ENCODE data around the gene FOXE3.

FOXE3 gene

DNA sequence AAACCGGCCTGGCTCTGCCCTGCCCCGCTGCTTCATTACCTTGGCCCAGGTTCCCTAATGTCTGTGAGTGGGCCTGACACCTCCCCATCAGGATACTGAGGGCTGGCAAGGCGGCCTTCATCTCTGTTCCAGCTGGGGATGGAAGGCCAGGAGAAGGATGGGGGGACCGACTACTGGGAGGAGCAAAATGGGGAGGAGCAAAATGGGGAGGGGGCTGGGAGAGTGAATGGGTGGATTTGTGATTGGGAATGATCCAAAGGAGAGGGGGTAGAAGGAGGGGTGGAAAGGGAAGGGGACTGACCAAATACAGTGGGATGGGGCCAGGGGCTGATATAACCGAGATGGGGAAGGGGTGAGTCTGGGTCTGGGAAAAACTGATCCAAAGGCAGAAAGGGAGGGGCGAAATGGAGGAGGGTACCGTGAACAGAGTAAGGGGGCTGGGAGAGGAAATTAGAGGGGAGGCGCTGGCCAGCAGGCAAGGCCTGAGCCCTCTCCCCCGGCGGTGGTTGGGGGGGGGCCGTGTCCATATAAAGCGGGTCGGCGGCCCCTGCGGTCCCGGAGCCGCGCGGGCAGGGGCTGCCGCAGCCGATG is at the start of gene FOXE3:
FOXE3 (plus strand) TSS at position 558 of the 591 bp plus-strand sequence; CDS start at position 589, 31 bp downstream.
- Histone ChIP-seq H3K27me3 (ENCODE audit: control insufficient read depth, insufficient read depth, low read length) (peaks cover 99% of the 10 kb centered on the region), H3K4me1 (ENCODE audit: control insufficient read depth, insufficient read depth, low read length) (no peaks in the 10 kb centered on the region; the same call in 1 of the 2 replicates), H3K4me3 (ENCODE audit: low read depth, low read length) (peak within 1 kb of the TSS; percentile 48), H3K36me3 (ENCODE audit: control insufficient read depth, insufficient read depth, low read length) (no peaks in the 10 kb centered on the region), H3K9ac (ENCODE audit: low read length) (no peak within 1 kb of the TSS), H3K27ac (ENCODE audit: low read depth, low read length) (no peak within 1 kb of the TSS), H3K9me3 (ENCODE audit: control insufficient read depth, insufficient read depth, low read depth, low read length) (no peaks in the 10 kb centered on the region)

DNA sequence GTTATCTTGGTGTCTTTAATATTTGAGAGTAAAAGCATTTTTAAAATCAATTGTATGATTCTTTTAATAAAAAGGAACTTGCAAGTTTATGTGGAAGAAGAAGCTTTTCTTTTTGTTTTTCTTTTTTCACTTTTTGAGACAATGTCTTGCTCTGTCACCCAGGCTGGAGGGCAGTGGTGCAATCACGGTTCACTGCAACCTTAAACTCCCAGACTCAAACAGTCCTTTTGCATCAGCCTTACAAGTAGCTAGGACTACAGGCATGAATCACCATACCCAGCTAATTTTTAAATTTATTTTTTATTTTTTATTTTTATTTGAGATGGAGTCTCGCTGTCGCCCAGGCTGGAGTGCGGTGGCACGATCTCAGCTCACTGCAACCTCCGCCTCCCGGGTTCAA is 48.4 kb upstream of the FOXE3 start:
- Histone ChIP-seq H3K27ac (ENCODE audit: low read depth, low read length) (no peak overlapping the region), H3K36me3 (ENCODE audit: control insufficient read depth, insufficient read depth, low read length) (peaks cover 14% of the 10 kb centered on the region), H3K27me3 (ENCODE audit: control insufficient read depth, insufficient read depth, low read length) (no peaks in the 10 kb centered on the region), H3K4me3 (ENCODE audit: low read depth, low read length) (no peak overlapping the region), H3K9ac (ENCODE audit: low read length) (no peak overlapping the region), H3K9me3 (ENCODE audit: control insufficient read depth, insufficient read depth, low read depth, low read length) (no peaks in the 10 kb centered on the region), H3K4me1 (ENCODE audit: control insufficient read depth, insufficient read depth, low read length) (no peaks in the 10 kb centered on the region)

DNA sequence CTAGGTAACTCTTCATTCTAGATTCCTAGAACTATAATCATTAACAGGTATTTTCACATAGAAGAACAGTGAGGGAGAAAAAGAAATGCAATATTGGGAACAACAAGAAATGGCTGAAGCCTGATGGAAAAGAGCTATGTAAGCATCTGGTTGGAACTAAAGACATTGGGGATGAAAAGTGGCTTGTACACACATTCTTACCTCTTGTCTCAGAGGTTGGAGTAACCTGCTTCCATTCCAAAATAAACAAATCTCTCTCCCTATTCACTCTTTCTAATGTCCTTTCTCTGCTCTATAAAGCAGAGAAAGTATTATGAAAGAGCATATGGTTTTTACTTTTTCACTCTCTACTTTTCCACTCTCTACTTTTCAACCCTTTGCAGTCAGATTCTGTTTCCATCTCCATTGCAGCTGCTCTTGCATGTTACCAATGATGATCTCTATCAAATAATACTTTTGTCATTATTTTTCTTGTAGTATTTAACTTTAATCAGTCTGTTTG is 45.0 kb upstream of the FOXE3 start:
- Histone ChIP-seq H3K4me3 (ENCODE audit: low read depth, low read length) (no peak overlapping the region), H3K9ac (ENCODE audit: low read length) (no peak overlapping the region), H3K4me1 (ENCODE audit: control insufficient read depth, insufficient read depth, low read length) (no peaks in the 10 kb centered on the region), H3K9me3 (ENCODE audit: control insufficient read depth, insufficient read depth, low read depth, low read length) (no peaks in the 10 kb centered on the region), H3K27me3 (ENCODE audit: control insufficient read depth, insufficient read depth, low read length) (no peaks in the 10 kb centered on the region), H3K27ac (ENCODE audit: low read depth, low read length) (no peak overlapping the region), H3K36me3 (ENCODE audit: control insufficient read depth, insufficient read depth, low read length) (peaks cover 38% of the 10 kb centered on the region)

DNA sequence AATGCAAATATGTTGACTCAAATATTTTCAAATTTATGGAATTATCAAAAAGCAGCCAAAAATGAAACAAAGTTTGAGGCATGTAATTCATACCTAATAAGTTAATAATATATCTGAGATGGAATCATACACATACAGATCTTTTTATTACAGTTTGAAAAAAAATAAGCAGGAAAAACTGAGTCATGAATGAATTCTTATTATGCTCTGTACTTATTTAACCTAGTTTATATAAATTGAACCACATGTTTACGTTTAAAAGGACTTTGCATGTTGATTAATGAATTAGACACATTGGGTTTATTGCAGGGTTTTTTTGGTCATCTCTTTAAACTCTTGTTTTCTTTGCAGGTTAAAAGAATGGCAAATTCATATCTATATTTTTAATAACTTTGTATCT is 41.6 kb upstream of the FOXE3 start:
- no peaks in the 10 kb centered on the region for H3K9me3 ChIP-seq (ENCODE audit: control insufficient read depth, insufficient read depth, low read depth, low read length)
- H3K4me1 ChIP-seq (ENCODE audit: control insufficient read depth, insufficient read depth, low read length), result 0 out of 2 replicates have a peak, but pooled peaks cover 8% of the 10 kb centered on the region
- H3K27ac ChIP-seq (ENCODE audit: low read depth, low read length), result no peak overlapping the region
- H3K36me3 ChIP-seq (ENCODE audit: control insufficient read depth, insufficient read depth, low read length), result peaks cover 28% of the 10 kb centered on the region
- no peaks in the 10 kb centered on the region for H3K27me3 ChIP-seq (ENCODE audit: control insufficient read depth, insufficient read depth, low read length)
- H3K9ac ChIP-seq (ENCODE audit: low read length), result no peak overlapping the region
- no peak overlapping the region for H3K4me3 ChIP-seq (ENCODE audit: low read depth, low read length)

DNA sequence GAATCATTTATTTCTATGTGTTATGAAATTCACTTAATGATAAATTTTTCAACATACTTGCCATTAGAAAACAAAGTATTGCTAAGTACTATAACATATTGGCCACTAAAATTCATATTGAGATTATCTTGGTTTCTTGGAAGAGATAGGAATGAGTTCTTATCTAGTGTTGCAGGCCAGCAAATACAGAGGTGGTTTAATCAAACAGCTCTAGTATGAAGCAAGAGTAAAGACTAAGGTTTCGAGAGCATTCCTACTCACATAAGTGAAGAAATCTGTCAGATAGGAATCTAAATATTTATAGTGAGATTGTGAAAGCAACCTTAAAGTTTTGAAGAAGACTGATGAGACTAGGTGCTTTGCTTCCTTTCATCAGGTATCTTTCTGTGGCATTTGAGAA is 37.9 kb upstream of the FOXE3 start:
- H3K36me3 ChIP-seq (ENCODE audit: control insufficient read depth, insufficient read depth, low read length), result peaks cover 22% of the 10 kb centered on the region
- no peak overlapping the region for H3K27ac ChIP-seq (ENCODE audit: low read depth, low read length)
- no peak overlapping the region for H3K9ac ChIP-seq (ENCODE audit: low read length)
- H3K4me3 ChIP-seq (ENCODE audit: low read depth, low read length), result no peak overlapping the region
- H3K27me3 ChIP-seq (ENCODE audit: control insufficient read depth, insufficient read depth, low read length), result no peaks in the 10 kb centered on the region
- H3K4me1 ChIP-seq (ENCODE audit: control insufficient read depth, insufficient read depth, low read length), result 0 out of 2 replicates have a peak, but pooled peaks cover 8% of the 10 kb centered on the region
- no peaks in the 10 kb centered on the region for H3K9me3 ChIP-seq (ENCODE audit: control insufficient read depth, insufficient read depth, low read depth, low read length)

DNA sequence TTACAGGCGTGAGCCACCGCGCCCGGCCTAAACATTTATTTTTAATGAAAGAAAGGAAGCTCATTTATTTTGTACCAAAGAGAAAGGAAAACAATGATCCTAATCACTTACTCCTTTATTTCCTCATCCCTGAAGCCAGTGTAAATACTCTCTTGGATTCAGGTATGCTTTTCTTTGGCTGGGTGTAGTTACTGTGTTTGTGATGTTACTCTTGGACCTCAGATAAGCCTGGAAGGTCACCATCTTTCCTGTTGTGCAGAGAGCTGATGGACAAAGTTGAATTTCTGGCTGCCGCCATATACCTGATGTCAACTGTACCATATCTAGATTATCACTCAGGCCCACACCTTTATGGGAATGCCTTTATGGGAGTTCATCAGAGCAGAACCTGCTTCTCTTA is 35.4 kb upstream of the FOXE3 start:
- Histone ChIP-seq H3K36me3 (ENCODE audit: control insufficient read depth, insufficient read depth, low read length) (peaks cover 4% of the 10 kb centered on the region; the same call in 1 of the 2 replicates), H3K27ac (ENCODE audit: low read depth, low read length) (no peak overlapping the region), H3K9me3 (ENCODE audit: control insufficient read depth, insufficient read depth, low read depth, low read length) (no peaks in the 10 kb centered on the region), H3K9ac (ENCODE audit: low read length) (no peak overlapping the region), H3K4me1 (ENCODE audit: control insufficient read depth, insufficient read depth, low read length) (0 out of 2 replicates have a peak, but pooled peaks cover 8% of the 10 kb centered on the region), H3K4me3 (ENCODE audit: low read depth, low read length) (no peak overlapping the region), H3K27me3 (ENCODE audit: control insufficient read depth, insufficient read depth, low read length) (no peaks in the 10 kb centered on the region)

DNA sequence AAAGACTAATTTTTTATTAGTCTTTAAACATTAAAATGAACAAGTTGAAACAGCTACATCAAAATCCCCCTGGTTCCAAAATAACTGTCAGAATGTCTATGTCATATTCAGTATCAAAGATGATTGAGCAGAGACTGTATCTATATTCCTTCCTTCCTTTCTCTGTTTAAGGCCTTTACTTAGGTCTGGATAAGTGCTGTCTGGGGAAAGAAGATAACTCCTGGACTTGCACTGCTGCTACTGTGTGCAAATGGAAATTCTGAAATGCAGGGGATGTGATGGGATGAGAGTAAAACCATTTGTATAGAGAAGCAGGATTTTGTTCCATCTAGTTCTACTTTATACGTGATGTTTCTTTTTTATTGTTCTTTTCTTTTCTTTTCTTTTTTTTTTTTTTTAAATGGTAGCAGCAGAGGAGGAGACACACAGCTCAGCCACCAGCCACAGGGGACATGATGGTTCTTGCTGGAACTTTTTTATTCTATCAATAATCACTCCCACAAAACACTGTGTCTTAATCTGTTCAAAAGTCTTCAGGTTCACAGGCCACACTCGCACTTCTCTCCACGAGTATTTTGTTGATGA is 33.6 kb upstream of the FOXE3 start:
- Histone ChIP-seq H3K9me3 (ENCODE audit: control insufficient read depth, insufficient read depth, low read depth, low read length) (no peaks in the 10 kb centered on the region), H3K27ac (ENCODE audit: low read depth, low read length) (no peak overlapping the region), H3K27me3 (ENCODE audit: control insufficient read depth, insufficient read depth, low read length) (peaks cover 4% of the 10 kb centered on the region; the same call in 1 of the 2 replicates), H3K9ac (ENCODE audit: low read length) (no peak overlapping the region), H3K4me3 (ENCODE audit: low read depth, low read length) (no peak overlapping the region), H3K4me1 (ENCODE audit: control insufficient read depth, insufficient read depth, low read length) (0 out of 2 replicates have a peak, but pooled peaks cover 8% of the 10 kb centered on the region), H3K36me3 (ENCODE audit: control insufficient read depth, insufficient read depth, low read length) (peaks cover 3% of the 10 kb centered on the region; the same call in 1 of the 2 replicates)

DNA sequence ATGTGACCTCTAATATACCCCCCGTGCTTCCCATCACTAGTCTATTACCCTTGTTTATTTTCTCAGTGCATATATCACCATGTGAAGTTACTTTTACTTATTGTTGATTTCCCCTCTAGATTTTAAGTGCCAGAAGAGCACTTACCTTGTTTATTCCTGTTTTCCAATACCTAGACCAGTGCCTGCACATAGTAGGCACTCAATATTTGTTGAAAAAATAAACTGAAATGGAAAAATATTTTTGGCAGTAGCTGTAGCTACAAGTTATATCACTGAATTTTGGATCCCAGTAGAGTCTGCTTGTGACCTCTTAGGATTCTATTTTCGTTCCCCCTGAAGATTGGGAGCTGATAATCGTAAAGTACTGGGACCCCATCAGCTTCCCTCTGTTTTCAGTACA is 32.0 kb upstream of the FOXE3 start:
- H3K9ac ChIP-seq (ENCODE audit: low read length), result no peak overlapping the region
- H3K4me3 ChIP-seq (ENCODE audit: low read depth, low read length), result no peak overlapping the region
- H3K4me1 ChIP-seq (ENCODE audit: control insufficient read depth, insufficient read depth, low read length), result 0 out of 2 replicates have a peak, but pooled peaks cover 4% of the 10 kb centered on the region
- H3K27me3 ChIP-seq (ENCODE audit: control insufficient read depth, insufficient read depth, low read length), result peaks cover 13% of the 10 kb centered on the region; the same call in 1 of the 2 replicates
- H3K9me3 ChIP-seq (ENCODE audit: control insufficient read depth, insufficient read depth, low read depth, low read length), result no peaks in the 10 kb centered on the region
- H3K27ac ChIP-seq (ENCODE audit: low read depth, low read length), result no peak overlapping the region
- peaks cover 3% of the 10 kb centered on the region; the same call in 1 of the 2 replicates for H3K36me3 ChIP-seq (ENCODE audit: control insufficient read depth, insufficient read depth, low read length)

DNA sequence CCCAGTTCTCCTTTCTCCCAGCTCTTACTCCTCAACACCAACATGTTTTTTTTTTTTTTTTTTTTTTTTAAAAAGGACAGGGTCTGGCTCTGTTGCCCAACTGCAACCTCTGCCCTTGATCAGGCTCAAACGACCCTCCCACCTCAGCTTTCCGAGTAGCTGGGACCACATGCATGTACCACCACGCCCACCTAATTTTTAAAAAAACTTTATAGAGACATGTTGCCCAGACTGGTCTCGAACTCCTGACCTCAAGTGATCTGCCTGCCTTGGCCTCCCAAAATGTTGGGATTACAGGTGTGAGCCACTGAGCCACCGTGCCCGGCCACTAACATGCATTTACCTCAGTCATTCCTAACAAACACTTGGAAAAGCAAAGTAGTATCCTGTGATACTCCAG is 31.1 kb upstream of the FOXE3 start:
- H3K4me1 ChIP-seq (ENCODE audit: control insufficient read depth, insufficient read depth, low read length), result no peaks in the 10 kb centered on the region
- no peak overlapping the region for H3K27ac ChIP-seq (ENCODE audit: low read depth, low read length)
- H3K9ac ChIP-seq (ENCODE audit: low read length), result no peak overlapping the region
- H3K4me3 ChIP-seq (ENCODE audit: low read depth, low read length), result no peak overlapping the region
- no peaks in the 10 kb centered on the region for H3K36me3 ChIP-seq (ENCODE audit: control insufficient read depth, insufficient read depth, low read length)
- H3K27me3 ChIP-seq (ENCODE audit: control insufficient read depth, insufficient read depth, low read length), result peaks cover 13% of the 10 kb centered on the region; the same call in 1 of the 2 replicates
- no peaks in the 10 kb centered on the region for H3K9me3 ChIP-seq (ENCODE audit: control insufficient read depth, insufficient read depth, low read depth, low read length)

DNA sequence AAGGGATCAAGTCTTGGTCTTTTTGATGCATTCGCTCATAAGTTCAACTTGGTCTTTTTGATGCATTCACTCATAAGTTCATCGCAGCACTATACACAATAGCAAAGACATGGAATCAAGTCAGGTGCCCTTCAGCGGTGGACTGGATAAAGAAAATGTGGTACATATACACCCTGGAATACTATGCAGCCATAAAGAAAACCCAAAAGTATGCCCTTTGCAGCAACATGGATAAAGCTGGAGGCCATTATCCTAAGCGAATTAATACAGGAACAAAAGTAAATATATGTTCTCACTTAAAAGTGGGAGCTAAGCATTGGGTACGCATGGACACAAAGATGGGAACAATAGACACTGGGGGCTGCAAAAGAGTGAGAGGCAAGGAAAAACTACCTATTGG is 29.8 kb upstream of the FOXE3 start:
- Histone ChIP-seq H3K4me1 (ENCODE audit: control insufficient read depth, insufficient read depth, low read length) (no peaks in the 10 kb centered on the region), H3K9me3 (ENCODE audit: control insufficient read depth, insufficient read depth, low read depth, low read length) (no peaks in the 10 kb centered on the region), H3K36me3 (ENCODE audit: control insufficient read depth, insufficient read depth, low read length) (no peaks in the 10 kb centered on the region)

More for the DNA sequence above, 29.8 kb upstream of the FOXE3 start:
- Histone ChIP-seq H3K27ac (ENCODE audit: low read depth, low read length) (no peak overlapping the region), H3K9ac (ENCODE audit: low read length) (no peak overlapping the region), H3K27me3 (ENCODE audit: control insufficient read depth, insufficient read depth, low read length) (peaks cover 13% of the 10 kb centered on the region; the same call in 1 of the 2 replicates), H3K4me3 (ENCODE audit: low read depth, low read length) (no peak overlapping the region)
